IPS-15b (cell line): ENCODE data around the gene CDK4.
"Not testable (repeated sequence)": the region's sequence is repeated elsewhere in the genome, so short reads cannot be mapped to it uniquely, and the experiment has no call there.

Experiments used
- H3K27me3 ChIP-seq: one replicate; pipeline ENCODE4 v1.6.1; 2013; ENCODE audit warnings: low read length; ENCODE audit not compliant: control insufficient read depth, insufficient read depth
- H3K36me3 ChIP-seq: one replicate; pipeline ENCODE4 v1.6.1; 2013; ENCODE audit warnings: low read length; ENCODE audit not compliant: control insufficient read depth, insufficient read depth
- H3K4me1 ChIP-seq: one replicate; pipeline ENCODE4 v1.6.1; 2013; ENCODE audit warnings: mild to moderate bottlenecking, low read length; ENCODE audit not compliant: control insufficient read depth, insufficient read depth
- H3K4me3 ChIP-seq: one replicate; pipeline ENCODE4 v1.5.1; 2013; ENCODE audit warnings: low read depth, low read length
- H3K9ac ChIP-seq: one replicate; pipeline ENCODE4 v1.6.1; 2013; ENCODE audit warnings: low read depth, mild to moderate bottlenecking, low read length
- H3K9me3 ChIP-seq: one replicate; pipeline ENCODE4 v1.6.1; 2013; ENCODE audit warnings: mild to moderate bottlenecking, low read length; ENCODE audit not compliant: control insufficient read depth, insufficient read depth

The CDK4 gene

GRCh38 chr12:57781244-57781643 lies 29.1 kb upstream of the CDK4 start:
- no peak overlapping the region for H3K9ac ChIP-seq

DNA sequence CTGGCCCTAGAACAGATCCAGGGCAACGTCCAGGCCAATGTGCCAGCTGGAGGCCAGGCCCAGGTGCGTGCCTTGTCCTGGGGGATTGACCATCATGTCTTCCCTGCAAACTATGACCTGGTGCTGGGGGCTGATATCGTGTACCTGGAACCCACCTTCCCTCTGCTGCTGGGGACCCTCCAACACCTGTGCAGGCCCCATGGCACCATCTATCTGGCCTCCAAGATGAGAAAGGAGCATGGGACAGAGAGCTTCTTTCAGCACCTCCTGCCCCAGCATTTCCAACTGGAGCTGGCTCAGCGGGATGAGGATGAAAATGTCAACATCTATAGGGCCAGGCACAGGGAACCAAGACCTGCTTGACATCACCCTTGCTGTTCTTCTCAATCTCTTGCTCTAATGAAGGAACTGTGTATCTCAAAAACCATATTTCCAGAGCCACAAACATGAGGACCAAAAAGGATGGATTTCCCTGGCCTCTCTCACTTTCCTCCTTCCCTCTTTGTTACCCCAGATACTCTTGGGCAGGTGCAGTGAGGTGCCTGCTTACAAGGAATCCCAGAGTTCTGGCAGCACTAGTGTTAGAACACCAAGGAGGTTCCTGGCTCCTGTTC lies 28.3 kb upstream of the CDK4 start:
- H3K9ac ChIP-seq: no peak overlapping the region
- H3K27me3 ChIP-seq: no peaks in the 10 kb centered on the region
- no peaks in the 10 kb centered on the region for H3K36me3 ChIP-seq
- H3K4me1 ChIP-seq: no peaks in the 10 kb centered on the region
- H3K9me3 ChIP-seq: no peaks in the 10 kb centered on the region
- H3K4me3 ChIP-seq: no peak overlapping the region

More at GRCh38 chr12:57781244-57781643, 29.1 kb upstream of the CDK4 start:
- Histone ChIP-seq H3K9me3 (no peaks in the 10 kb centered on the region), H3K4me3 (no peak overlapping the region), H3K36me3 (no peaks in the 10 kb centered on the region), H3K27me3 (no peaks in the 10 kb centered on the region), H3K4me1 (no peaks in the 10 kb centered on the region)

DNA sequence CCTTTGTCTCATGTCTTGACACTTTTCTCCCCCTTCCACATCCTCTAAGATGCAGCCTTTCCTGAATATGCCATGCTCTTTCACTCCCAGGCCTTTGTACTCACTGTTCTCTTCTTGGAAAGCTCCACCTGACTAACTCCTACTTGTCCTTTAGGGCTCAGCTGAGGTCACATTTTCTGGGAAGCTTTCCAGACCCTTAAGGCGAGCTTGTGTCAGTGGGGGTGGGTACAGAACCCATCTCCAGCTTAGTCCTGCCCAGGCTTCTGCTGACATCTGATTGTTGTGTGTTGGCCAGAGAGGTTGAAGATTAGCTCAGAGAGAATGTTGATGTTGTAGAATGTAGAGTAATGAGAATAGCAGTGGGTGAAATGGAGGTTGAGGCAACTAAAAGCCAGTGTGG lies 27.6 kb upstream of the CDK4 start:
- H3K9ac ChIP-seq: no peak overlapping the region
- no peak overlapping the region for H3K4me3 ChIP-seq
- no peaks in the 10 kb centered on the region for H3K4me1 ChIP-seq
- H3K36me3 ChIP-seq: no peaks in the 10 kb centered on the region
- no peaks in the 10 kb centered on the region for H3K9me3 ChIP-seq
- no peaks in the 10 kb centered on the region for H3K27me3 ChIP-seq

DNA sequence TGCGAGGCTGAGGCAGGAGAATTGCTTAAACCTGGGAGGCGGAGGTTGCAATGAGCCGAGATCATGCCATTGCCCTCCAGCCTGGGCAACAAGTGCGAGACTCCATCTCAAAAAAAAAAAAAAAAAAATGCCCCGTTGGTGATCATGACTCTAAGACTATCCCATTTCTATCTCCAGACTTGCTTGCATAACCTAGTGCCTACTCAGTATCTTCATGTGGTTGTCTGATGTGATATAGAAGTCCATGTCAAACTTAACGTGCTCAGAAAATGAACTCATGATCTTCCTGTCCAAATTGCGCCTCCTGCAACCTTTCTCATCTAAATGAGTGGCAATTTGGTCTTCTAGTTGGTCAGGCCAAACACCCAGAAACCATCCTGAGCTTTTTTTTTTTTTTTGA lies 25.8 kb upstream of the CDK4 start:
- no peaks in the 10 kb centered on the region for H3K9me3 ChIP-seq
- H3K9ac ChIP-seq: no peak overlapping the region
- H3K27me3 ChIP-seq: peaks cover 10% of the 10 kb centered on the region
- no peaks in the 10 kb centered on the region for H3K4me1 ChIP-seq
- H3K36me3 ChIP-seq: no peaks in the 10 kb centered on the region
- no peak overlapping the region for H3K4me3 ChIP-seq

DNA sequence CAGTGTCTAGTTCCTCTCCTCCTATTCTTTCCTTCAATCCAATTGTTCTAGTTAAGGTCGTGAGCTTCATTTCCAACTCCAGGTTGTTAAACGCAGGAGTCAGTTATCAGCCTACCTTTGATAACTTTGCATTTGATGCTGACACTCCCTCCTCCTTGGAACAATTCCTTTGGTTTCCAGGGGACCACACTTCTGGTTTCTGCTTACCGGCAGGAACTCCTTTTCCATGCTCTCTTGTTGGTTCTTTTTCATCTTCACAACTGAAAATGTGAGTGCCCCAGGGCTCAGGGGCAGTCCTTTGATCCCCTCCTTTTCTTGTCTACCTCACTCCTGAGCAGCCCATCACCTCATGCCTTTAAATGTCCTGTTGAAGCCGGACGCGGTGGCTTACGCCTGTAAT lies 25.3 kb upstream of the CDK4 start:
- no peaks in the 10 kb centered on the region for H3K36me3 ChIP-seq
- H3K4me3 ChIP-seq: no peak overlapping the region
- H3K27me3 ChIP-seq: peaks cover 10% of the 10 kb centered on the region
- H3K9me3 ChIP-seq: no peaks in the 10 kb centered on the region
- no peaks in the 10 kb centered on the region for H3K4me1 ChIP-seq
- no peak overlapping the region for H3K9ac ChIP-seq

- H3K27me3 ChIP-seq: peaks cover 10% of the 10 kb centered on the region
- H3K36me3 ChIP-seq: no peaks in the 10 kb centered on the region
- no peak overlapping the region for H3K4me3 ChIP-seq
- H3K4me1 ChIP-seq: no peaks in the 10 kb centered on the region
- H3K9ac ChIP-seq: no peak overlapping the region
- no peaks in the 10 kb centered on the region for H3K9me3 ChIP-seq
Measured at GRCh38 chr12:57776247-57776587, 24.1 kb upstream of the CDK4 start.

DNA sequence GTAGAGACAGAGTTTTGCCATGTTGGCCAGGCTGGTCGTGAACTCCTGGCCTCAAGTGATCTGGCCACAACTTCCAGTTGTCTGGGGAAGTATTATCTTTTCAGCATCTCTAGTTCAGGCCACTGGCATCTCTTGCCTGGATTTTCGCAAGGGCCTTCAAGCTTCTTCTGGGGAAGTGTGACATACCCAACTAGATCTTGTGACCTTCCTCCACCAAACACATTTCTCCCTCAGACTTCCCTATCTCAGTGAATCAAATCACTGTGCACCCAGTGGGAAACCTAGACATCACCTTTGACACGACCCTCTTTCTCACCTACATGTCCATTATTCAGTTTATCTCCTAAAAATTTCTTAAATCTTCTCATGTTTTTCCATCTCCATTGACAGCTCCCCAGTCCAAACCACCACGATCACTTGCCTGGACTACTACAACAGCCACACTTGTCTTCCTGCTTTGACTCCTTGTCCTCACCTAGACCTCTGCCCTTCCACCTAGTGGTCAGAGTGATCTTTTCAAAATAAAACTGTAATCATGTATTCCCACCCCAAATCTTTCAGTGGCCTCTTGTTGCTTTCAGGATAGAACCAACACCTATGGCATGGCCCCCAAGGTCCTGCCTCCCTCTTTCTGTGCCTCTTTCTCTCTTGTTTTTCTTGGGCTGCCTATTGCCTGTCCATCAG lies 23.6 kb upstream of the CDK4 start:
- no peaks in the 10 kb centered on the region for H3K4me1 ChIP-seq
- peaks cover 10% of the 10 kb centered on the region for H3K27me3 ChIP-seq
- H3K9me3 ChIP-seq: no peaks in the 10 kb centered on the region
- H3K36me3 ChIP-seq: no peaks in the 10 kb centered on the region
- H3K4me3 ChIP-seq: no peak overlapping the region
- H3K9ac ChIP-seq: no peak overlapping the region

DNA sequence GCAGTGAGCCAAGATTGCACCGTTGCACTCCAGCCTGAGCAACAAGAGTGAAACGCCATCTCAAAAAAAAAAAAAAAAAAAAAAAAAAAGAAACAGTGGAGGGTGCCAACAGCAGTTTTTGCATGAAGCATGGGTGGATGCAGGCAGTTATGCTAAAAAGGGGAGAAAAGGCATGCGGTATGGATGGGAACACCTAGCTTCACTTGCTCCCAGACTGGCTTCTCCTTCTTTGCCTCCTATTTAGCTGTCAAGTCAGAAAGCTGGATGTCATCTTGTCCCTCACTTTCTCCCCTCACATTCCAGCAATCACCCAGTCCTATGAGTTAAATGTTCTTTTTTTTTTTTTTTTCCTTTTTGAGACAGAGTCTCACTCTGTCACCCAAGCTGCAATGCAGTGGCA lies 22.9 kb upstream of the CDK4 start:
- H3K4me3 ChIP-seq: no peak overlapping the region
- H3K36me3 ChIP-seq: no peaks in the 10 kb centered on the region
- no peaks in the 10 kb centered on the region for H3K4me1 ChIP-seq
- peaks cover 10% of the 10 kb centered on the region for H3K27me3 ChIP-seq
- H3K9me3 ChIP-seq: no peaks in the 10 kb centered on the region
- no peak overlapping the region for H3K9ac ChIP-seq

GRCh38 chr12:57774634-57775033 lies 22.5 kb upstream of the CDK4 start:
- H3K4me3 ChIP-seq, H3K9ac ChIP-seq, H3K9me3 ChIP-seq, H3K4me1 ChIP-seq, H3K36me3 ChIP-seq: not testable (repeated sequence)
- peaks cover 10% of the 10 kb centered on the region for H3K27me3 ChIP-seq

GRCh38 chr12:57772429-57773322 lies 20.6 kb upstream of the CDK4 start, which contains the start of gene EEF1AKMT3:
Gene EEF1AKMT3 (plus strand): TSS chr12:57772614. CDS start chr12:57772725, 111 bp downstream.
- Histone ChIP-seq H3K9me3 (no peaks in the 10 kb centered on the region), H3K4me3 (peak within 1 kb of the TSS; percentile 82), H3K27me3 (peaks cover 13% of the 10 kb centered on the region), H3K9ac (peak within 1 kb of the TSS; percentile 90), H3K4me1 (no peaks in the 10 kb centered on the region), H3K36me3 (peaks cover 12% of the 10 kb centered on the region)

GRCh38 chr12:57771873-57772428 lies 19.8 kb upstream of the CDK4 start, which contains the start of gene METTL1:
Gene METTL1 (minus strand): TSS chr12:57772105. CDS start chr12:57772083, 22 bp downstream.
- Histone ChIP-seq H3K4me3 (peak within 1 kb of the TSS; percentile 82), H3K9me3 (no peaks in the 10 kb centered on the region), H3K27me3 (peaks cover 20% of the 10 kb centered on the region), H3K4me1 (peaks cover 5% of the 10 kb centered on the region), H3K9ac (peak within 1 kb of the TSS; percentile 90), H3K36me3 (peaks cover 12% of the 10 kb centered on the region)
